ENCODE data around the gene STARD10.
A peak's percentile ranks its signal among the peaks of the same experiment; 100 is the strongest.

Gene STARD10

DNA sequence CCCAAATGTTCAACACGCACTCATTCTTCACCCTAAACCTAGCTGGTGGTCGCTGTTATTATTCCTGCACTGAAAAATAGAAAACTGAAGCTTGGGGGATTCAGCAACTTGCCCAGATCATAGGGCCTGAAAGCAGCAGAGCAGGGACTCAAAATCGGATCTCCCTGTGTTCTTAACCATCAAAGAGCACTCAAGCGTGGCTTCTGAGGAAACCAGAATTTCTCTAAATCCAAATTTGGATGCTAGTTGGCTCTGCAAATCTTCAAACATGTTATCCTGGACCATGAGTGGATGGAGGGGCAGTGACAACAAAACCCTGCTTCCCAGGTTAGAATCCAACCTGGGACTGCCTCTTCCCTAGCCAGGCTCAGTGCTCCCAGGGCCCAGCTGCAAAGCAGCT, 30.0 kb downstream of the STARD10 start:
- DNase-seq (ENCODE audit: low spot score), result no peak

DNA sequence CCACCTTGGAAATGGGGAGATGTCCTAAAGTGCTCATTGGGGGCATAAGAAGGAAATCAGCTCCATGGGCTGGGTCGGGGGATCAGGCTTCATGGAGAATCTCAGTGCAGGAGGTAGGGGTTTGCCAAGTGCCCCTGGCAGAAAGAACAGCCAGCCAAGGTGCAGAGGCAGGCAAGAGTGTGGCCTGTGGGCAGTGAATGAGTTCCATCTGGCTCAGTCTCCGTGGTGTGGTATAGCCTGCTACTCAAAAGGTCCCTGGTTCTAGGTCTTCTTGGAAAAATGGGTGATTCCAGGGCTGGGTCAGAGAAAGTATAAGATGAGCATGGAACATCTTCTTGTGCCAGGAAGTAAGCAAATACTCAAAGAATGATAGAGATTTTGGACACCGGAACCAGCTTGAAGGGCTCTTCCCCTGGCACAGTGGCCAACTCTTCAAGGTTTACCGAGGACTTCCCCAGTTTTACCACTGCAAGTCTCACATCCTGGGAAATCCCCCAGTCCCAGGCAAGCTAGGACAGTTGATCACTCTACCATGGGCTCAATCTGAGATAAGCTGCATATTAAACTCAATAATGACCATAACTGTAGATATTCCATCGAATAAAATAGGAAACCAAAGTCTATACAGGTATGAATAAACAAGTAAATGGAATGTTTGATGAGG, 31.1 kb downstream of the STARD10 start:
- DNase-seq (ENCODE audit: low spot score), result no peak

DNA sequence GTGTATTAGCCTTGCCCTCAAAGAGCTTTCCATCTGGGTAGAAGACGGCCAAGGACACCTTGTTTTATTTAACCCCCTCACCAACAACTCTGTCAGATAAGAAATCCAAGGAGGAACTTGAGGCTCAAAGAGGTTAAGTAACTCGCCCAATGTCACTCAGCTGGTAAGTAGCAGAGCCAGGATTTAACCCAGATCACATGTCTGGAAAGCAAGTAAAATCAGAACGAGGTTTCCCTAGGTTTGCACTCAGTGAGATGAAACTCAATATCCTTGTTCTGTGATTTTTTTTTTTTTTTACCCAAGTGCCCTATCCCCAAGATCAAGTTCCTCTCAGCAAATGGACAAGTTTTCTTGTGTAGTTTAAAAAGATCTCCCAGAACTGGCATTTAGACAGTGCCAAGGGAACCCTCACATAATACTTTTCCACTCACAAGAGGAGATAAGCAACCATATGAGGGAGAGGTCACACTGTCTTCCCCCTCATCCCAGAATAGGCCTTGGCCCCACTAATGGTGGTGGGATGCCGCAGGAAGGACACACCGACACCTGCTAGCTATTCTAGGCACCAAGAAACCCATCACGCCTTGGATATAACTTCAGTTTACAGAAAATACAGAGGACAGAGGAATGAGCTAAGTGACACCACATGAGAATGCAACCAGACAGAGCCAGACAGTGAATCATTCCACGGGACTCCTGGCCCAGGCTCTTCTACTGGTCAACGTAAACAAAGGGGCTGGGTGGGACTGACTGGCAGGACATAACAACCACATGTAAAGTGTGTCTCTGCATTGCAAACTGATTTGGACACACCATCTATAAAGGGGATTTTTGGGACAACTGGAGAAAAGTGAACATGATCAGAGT, 33.1 kb downstream of the STARD10 start:
- no peak for DNase-seq (ENCODE audit: low spot score)

DNA sequence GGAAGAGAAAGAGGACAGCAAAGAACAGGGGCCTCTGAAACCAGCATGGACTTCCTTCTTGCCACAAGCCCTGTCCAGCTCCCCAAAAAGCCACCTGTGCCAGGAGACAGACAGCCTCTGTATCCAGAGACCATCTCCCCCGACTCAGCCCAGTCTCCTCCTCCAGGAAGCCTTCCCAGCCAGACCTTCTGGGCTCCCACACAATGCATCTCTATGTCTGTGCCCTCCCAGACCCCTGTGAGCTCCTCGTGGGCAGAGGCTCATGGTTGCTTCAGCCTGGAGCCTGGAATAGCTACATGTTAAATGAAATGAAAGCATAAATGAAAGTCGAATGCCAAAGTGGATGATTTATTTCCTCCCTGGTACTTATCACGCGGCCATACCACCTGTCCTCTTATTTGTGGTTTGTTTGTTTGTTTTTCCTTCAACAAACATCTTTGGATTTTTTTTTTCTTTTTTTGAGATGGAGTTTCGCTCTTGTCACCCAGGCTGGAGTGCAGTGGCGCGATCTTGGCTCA, 34.3 kb downstream of the STARD10 start:
- DNase-seq (ENCODE audit: low spot score), result no peak

DNA sequence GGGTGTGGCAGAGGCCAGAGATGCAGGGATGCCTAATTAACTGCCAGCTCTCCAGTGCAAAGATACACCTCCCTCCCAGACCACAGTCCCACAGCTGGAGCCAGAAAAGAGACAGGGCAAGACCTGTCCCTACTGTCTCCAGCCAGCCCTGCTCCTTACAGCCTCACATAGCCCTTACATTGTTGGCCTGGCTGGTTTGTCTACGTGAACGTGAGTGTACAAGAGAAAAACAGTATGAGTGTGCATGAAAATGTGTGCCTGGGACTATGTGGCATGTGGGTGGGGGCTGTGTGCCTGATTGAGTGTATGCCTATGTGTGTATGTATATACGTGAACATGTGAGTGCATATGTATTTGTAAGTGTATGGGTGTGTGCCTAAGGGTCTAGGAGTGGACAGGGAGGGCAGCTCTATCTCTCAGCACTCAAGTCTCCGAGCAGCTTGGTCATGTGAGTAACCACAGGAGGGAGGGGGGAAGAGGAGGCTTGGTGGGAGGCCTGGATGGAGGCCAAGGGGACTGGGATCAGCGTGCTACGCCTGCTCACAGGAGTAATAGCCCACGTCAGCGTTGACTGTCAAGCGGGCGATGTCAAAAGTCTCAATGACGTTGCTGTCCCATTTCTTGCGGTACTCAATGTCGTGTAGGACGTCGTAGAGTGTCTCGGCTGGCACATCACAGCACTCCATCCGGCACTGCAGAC, 35.0 kb downstream of the STARD10 start:
- no peak for DNase-seq (ENCODE audit: low spot score)

DNA sequence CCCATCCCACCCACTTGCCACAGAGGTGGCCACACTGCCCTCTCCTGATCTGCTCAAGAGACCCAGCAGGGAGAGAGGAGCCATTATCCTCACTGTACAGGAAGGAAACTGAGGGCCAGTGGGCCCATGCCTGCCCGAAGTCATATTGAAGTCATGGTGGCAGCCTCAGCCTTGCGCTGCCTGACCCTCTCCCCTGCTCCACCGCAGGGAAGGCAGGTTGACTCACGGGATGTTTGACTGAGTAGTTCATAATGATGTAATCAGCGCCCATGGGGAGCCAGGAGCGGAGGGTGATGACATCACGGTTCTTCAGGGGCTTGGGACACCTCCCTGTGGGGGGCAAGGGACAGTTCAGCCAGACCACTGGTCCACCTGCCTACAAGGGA, 35.5 kb downstream of the STARD10 start:
- no peak for DNase-seq (ENCODE audit: low spot score)

DNA sequence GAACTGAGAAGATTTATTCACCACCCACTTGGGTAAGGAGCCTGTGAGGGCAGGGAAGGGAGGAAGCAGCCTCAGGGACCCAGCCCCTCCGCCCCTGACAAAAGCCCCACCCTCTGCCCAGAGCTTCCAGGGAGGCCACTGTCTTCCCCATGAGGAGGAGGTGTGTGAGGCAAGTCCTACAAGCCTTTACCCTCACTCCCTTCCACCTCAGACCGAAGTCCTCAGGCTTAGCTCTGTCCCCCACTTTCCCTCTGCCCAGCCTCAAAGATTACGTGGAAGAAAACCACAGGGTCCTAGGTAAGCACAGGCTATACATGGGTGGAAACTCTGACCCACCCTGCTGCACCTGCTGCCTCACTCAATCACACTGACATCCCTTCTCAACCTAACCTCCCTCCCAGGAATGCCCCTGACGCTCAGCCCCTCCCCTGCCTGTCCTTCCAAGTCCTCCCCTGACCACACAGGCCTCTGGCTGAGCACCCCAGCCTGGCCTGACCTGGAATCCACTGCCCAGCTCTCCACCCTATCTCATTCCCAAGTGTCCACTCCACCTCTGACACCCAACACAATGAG, 38.0 kb downstream of the STARD10 start:
- DNase-seq (ENCODE audit: low spot score), result no peak

DNA sequence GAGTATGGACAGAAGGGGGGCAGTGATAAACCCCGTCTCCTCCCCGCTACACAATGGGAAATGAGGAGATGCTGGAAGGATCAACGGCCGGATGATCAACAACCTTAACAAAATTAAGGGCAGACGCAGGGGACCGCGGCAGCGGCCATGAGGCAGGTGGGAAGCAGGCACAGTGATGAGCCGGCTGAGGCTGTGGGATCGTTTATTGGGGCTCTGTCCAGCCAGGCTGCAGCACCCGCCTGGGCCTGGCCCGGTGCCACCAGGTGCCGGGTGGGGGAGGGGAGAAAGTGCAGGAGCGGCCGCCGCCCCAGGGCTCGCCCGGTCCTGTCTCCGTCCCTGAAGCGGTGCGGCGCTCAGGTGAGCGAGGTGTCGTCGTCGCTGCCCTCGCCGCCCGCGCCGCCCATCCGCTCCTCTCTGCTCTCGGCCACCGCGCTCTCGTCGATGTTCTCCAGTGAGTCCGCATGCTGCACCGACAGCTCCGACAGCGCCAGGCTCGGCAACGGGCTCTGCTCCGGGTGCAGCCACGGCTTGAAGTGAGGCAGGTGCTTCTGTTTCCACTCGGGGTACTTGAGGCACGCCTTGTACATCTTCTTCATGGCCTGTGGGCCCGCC, 39.2 kb downstream of the STARD10 start:
- DNase-seq (ENCODE audit: low spot score), result no peak

DNA sequence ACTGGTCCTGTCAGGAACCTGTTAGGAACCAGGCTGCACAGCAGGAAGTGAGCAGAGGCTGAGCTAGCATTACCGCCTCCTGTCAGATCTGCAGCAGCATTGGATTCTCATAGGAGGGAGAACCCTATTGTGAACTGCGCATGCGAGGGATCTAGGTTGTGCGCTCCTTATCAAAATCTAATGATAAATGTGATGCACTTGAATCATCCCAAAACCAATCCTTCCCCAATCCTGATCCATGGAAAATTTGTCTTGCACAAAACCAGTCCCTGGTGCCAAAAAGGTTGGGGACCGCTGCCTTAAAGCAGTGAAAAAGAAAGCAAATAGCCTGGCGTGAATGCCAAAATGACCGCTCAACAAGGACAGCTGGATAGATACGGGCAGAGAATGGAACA, 39.7 kb downstream of the STARD10 start:
- no peak for DNase-seq (ENCODE audit: low spot score)

DNA sequence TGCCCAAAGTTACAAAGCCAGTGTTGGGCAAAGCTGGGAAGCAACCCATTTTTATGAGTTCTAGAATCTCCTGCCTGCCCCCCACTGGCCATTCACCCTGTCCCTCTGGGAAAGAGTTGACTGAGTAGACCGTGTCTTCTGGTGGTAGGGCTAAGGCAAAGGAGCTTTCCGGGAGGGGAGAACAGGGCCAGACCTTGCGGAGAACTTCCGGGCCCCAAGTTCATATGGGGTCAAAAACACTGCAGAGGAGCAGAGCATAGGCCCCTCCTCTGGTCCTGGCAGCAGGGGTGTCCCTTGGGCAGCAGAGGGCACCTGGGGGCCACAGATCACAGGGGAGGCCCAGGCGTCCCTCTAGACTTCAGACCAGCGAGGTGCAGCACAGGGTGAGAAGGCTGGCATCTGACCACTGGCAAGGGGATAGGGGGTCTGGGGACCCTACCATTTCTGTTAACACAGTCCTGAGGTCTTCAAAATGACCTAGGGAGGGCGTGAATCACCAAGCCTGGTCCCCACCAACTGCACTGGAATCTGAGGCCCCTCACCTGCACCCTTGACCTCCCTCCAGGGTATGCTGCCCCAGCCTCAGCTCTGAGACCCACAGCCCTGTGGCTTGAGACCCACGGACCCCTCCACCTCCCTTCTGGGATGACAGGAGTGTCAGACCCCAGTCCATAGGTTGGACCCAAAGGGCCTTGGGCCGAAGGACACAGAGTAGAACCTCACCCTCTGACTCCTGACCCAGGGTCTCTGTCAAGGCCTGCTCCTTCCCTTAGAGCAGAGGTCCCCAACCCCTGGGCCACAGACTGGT, 40.3 kb downstream of the STARD10 start:
- no peak for DNase-seq (ENCODE audit: low spot score)

DNA sequence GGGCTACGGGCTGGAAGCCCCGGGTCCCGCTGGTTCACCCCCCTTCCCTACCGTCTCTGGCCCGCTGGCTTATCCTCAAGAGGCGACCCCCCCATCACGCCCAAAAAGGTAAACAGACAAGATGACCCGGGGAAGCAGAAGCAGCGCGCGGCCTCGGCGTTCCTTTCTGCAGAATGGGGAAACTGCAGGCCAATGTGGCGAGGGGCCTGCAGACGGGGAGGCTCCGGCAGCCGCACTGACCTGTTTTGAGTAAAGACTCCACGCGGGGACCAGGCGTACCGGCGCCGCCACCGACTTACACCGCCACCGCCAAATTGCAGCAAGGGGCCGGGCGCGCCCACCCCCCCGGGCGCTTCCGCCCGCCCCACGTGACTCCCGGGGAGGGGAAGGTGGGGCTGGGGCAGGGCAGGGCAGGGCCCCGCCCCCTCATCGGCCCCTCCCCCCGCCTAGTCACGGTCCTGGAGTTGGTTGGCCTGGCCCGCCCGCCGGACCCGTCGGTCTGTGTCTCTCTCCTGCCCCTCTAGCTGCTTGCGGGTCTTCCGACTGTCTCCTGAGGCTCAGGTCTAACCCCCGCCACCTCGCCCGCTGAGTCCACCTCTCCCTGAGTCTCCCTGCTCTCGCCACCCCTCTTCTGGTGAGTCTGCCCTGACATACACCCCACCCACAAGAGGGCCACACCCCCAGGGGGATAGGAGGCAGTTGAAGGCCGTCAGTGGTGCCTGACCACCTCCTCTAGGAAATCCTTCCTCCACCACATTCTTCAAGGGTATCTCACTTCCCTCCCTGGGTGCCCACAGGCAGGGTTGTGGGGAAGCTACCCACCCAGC, 41.5 kb downstream of the STARD10 start, which contains the start of gene ARAP1:
ARAP1 (minus strand) TSS at position 321 of the 827 bp plus-strand sequence. CDS start 25,280 bp downstream, outside the sequence.
- peak; percentile 74 for DNase-seq (ENCODE audit: low spot score)

DNA sequence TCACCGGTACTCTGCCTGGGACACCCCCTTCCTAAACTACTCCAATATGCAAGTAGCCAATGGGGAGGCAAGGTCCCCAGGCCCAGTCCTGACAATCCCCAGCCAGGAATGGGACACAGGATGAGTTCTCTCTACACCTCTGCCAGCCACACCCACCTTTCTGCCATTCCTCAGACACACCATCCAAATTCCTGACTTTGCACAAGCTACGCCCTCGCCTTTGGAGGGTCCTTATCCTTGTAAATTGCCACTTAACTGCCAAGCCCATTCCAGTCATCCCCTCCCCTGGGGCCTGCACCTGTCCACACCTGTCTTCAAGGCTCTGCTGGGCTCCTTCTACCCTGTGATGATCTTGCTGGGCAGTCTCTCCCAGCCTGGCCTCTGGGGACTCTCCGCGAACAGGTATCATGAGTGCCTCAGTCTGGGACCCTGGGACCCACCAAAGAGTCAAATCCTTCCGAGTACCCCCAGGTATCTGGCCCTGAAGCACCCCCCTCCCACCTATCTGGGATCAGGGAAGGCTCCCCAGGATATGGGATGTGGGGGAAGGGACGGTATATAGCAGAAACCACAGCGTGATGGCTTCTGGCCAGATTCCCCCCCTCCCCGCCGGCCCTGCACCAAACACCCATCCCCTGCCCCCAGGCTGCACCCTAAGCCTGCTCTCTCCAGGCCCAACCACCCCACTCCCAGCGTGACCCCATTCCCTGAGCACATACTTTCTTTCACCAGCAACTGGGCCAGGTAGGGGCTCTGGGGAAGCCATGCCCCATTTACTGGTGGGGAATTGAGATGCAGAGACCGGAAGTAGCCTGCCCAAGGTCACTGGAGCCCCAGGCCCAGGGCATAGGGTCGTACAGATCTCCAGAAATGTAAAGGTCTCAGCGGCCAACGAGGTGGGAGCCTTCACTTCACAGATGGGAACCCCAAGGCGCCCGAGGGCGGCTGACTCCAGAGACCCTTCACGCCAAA, 42.4 kb downstream of the STARD10 start:
- DNase-seq (ENCODE audit: low spot score), result no peak

DNA sequence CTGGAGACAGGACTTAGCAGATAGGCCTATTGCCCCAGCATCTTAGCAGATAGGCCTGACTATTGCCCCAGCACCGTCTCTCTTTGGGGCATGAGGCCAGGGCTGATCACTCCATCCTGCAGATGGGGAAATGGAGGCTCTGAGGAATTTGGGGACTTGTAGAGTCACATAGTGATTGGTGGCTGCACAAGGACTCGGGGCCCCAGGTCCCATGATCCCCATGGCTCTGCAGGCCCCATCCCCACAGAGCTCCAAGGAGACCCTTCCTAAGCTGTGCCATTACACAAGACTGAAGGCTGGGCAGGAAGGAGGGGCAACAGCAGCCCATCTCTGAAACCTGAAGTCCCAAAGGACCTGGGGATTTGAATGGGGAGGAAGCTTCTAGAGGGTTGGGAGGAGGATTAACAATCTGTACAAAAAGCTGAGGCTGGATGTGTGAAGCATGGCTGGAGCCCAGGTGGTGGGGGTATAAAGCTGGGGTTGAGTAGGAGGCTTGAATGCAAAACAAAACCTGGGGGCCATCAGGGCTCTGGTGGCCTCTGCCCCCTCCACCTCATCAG, 43.2 kb downstream of the STARD10 start:
- DNase-seq (ENCODE audit: low spot score), result no peak

DNA sequence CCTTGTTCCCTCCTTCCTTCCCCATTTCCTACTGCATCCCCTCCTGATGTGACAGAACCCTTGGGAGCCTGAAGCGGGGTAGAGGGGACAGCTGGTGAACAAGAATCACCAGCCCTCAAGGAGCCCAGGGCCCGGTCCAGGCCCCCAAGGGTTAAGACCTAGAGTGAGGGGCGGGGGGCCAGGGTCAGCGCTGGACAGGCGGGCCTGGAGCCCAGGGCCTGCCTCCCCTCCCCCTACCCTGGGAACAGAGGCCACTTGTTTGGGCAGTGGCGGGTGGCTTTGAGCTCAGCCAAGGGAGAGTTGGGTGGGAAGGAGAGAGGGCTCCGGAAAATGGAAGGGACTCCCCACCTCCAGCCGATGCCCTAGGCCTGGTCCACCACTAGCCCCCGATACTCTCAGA, 43.8 kb downstream of the STARD10 start:
- no peak for DNase-seq (ENCODE audit: low spot score)

DNA sequence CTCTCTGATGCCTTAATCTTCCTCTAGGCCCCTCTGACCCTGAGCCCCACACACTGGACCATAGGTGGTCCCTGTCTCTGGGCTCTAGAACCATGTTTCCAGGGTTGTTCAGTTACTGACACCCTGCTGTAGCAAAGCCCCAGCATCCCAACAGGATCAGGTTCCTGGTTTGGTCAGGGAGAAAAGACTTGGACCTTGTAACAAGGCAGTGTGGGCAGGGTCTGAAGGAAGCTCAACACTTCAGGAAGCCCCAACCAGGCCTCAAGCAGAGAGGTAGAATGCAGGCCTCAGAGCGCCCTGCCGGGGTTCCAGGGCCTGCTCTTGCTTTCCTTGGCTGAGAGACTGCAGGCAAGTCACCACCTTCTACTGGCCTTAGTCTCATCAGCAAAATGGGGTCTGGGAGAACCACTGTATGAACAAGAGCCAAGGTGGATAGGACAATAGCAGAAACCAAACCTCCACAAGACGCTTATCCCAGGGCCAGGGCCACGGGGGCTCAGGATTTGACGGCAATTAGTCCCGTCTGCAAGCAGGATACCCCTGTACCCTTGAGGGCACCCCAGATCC, 46.5 kb downstream of the STARD10 start:
- DNase-seq (ENCODE audit: low spot score), result no peak

DNA sequence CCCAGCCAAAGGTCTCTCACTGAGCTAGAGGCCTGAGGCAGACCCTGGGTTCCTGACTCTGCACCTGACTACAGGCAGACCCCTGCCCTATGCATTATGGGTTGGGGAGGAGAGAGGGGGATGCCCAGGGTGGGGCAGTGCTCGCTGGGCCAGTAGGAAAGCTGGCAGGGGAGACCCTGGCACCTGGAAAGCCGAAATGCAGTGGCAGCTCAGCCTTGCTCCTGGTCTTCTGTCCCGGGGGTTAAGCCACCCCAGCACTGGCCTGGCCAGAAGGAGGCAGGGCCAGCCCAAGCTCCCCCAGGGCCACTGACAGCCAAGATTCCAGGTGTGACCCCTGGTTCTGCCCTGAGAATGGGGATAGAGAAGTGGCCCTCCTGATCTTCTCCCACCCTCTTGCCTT, 47.0 kb downstream of the STARD10 start:
- DNase-seq (ENCODE audit: low spot score), result no peak

DNA sequence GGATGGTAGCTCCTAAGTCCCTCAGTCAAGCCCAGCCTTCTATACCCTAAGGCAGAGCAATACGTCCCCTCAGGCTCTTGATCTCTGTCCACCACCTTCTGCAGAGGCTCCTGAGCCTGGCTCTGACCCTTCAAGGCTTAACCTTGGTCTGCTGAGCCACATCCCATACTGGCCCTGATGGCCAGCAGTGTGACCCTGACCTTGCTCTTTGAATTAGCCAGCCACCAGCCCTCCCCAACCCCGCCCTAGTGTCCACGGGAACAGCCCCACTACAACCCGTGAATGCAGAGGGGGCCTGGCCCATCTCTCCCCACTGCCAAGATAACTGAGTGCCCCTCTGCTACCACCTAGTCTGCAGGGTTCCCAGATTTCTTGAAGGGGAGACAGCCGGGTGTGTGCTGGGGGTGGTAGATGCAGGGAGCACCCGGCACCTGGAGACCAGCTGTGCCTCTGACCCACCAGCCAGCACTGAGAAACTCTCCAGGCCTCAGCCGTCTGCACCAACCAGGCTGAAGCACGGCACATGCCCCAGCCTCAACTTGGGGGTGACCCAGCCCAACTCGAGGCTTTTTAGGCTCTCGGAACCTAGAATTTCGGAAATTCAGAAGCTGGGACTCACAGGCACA, 47.8 kb downstream of the STARD10 start:
- DNase-seq (ENCODE audit: low spot score), result no peak

DNA sequence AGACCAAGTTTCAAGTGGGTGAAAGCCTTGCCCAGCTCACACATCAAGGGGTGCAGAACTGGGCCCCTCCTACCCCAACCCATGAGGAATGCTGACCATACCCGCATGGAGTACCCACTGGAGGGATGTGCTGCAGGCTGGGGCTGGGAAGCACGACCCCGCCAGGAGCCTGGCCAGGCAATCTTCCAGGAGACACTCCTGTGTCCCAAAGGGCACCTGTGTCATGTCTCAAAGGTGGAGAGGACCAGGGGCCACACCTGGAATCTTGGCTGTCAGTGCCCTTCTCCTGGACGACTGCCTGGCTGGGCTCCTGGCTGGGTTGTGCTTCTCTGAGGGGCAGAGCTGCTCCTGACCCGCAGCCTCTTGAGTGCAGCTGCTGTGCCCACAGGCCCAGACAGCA, 48.3 kb downstream of the STARD10 start:
- DNase-seq (ENCODE audit: low spot score), result no peak
